SK-N-SH (cell line): ENCODE results near the gene PRRX1. TPM values are rescaled to one million over a fixed set of nuclear protein-coding genes. Genes with fewer than 3 reads are reported as not detected.

ENCODE experiments used
- CTCF ChIA-PET: fragments of 300-600, 350-600 bp; formaldehyde crosslinking; extraction: SDS; loops from one replicate; lab custom pipeline; 2021; lab: Yijun Ruan, JAX
- POLR2A ChIA-PET: fragments of 350-600 bp; sonication (Branson Sonifier 250); formaldehyde crosslinking; extraction: SDS; loops from one replicate; lab custom pipeline; 2020; ENCODE audit warnings: antibody characterized with exemption, inconsistent platforms; lab: Yijun Ruan, JAX
- DNase-seq: peaks from one replicate; pipeline ENCODE4 v3.0.0; 2012
- H2AFZ ChIP-seq: fragments of 200-600 bp; sonication (generic); 2 replicates; pipeline ENCODE4 v1.8.1; 2016; ENCODE audit warnings: antibody characterized with exemption, mild to moderate bottlenecking, low read depth
- H3F3A ChIP-seq: fragments of 200-600 bp; sonication (generic); replicated peaks from 2 replicates; pipeline ENCODE3; 2016; ENCODE audit warnings: antibody characterized with exemption, mild to moderate bottlenecking; ENCODE audit not compliant: insufficient read depth
- H3K27ac ChIP-seq, 2 experiments: fragments of 200-500 bp in 1 of 2; fragments of 200-600 bp in 1 of 2; sonication (Bioruptor generic) in 1 of 2; sonication (generic), shearing (Covaris generic) in 1 of 2; 2 replicates each; pipeline versions ENCODE4 v1.5.1 to v1.6.1; 2014 to 2016; ENCODE audit warnings: low read depth in 2 of 2, inconsistent platforms in 1 of 2, low read length in 1 of 2, mild to moderate bottlenecking in 1 of 2, mixed read lengths in 1 of 2
- H3K27me3 ChIP-seq: fragments of 200-600 bp; sonication (generic), shearing (Covaris generic); 2 replicates; pipeline ENCODE4 v1.6.1; 2016; ENCODE audit warnings: mixed run types; ENCODE audit not compliant: insufficient read depth
- H3K36me3 ChIP-seq, 2 experiments: fragments of 200-500 bp in 1 of 2; fragments of 200-600 bp in 1 of 2; sonication (Bioruptor generic) in 1 of 2; sonication (generic) in 1 of 2; replicated peaks in 1 of 2; 2 replicates each; pipeline versions ENCODE3 to v1.5.1; 2014 to 2016; ENCODE audit warnings: low read length in 1 of 2, mild to moderate bottlenecking in 1 of 2; ENCODE audit not compliant: insufficient read depth in 2 of 2, control insufficient read depth in 1 of 2
- H3K4me1 ChIP-seq, 2 experiments: fragments of 200-500 bp in 1 of 2; fragments of 200-600 bp in 1 of 2; sonication (Bioruptor generic) in 1 of 2; sonication (generic), shearing (Covaris generic) in 1 of 2; 2 replicates each; pipeline versions ENCODE4 v1.5.1 to v1.6.1; 2014 to 2016; ENCODE audit warnings: low read depth in 1 of 2, low read length in 1 of 2, mixed run types in 1 of 2; ENCODE audit not compliant: insufficient read depth in 2 of 2, control insufficient read depth in 1 of 2
- H3K4me2 ChIP-seq: fragments of 200-600 bp; sonication (generic), shearing (Covaris generic); 2 replicates; pipeline ENCODE4 v1.6.1; 2017; ENCODE audit warnings: mixed run types
- H3K4me3 ChIP-seq, 2 experiments: fragments of 200-500 bp in 1 of 2; fragments of 200-600 bp in 1 of 2; sonication (Bioruptor generic) in 1 of 2; sonication (generic), shearing (Covaris generic) in 1 of 2; 2 replicates each; pipeline versions ENCODE4 v1.5.1 to v1.8.1; 2014 to 2016; ENCODE audit warnings: low read depth in 2 of 2, inconsistent platforms in 1 of 2, low read length in 1 of 2, mild to moderate bottlenecking in 1 of 2, mixed read lengths in 1 of 2, moderate library complexity in 1 of 2
- H3K79me2 ChIP-seq: fragments of 200-600 bp; sonication (generic); 2 replicates; pipeline ENCODE4 v1.8.1; 2017; ENCODE audit warnings: mild to moderate bottlenecking; ENCODE audit not compliant: insufficient read depth
- H3K9ac ChIP-seq: fragments of 200-600 bp; sonication (generic); 2 replicates; pipeline ENCODE4 v1.6.1; 2017; ENCODE audit warnings: mixed run types
- H3K9me2 ChIP-seq: fragments of 200-600 bp; sonication (generic); 2 replicates; pipeline ENCODE4 v1.6.1; 2017; ENCODE audit warnings: mixed run types
- H3K9me3 ChIP-seq: fragments of 200-600 bp; sonication (generic); 2 replicates; pipeline ENCODE4 v1.6.1; 2017; ENCODE audit warnings: mixed run types, mild to moderate bottlenecking, moderate library complexity
- H4K20me1 ChIP-seq: fragments of 200-600 bp; sonication (generic); 2 replicates; pipeline ENCODE4 v1.6.1; 2017; ENCODE audit warnings: mild to moderate bottlenecking, mixed run types; ENCODE audit not compliant: insufficient read depth
- CHD2 ChIP-seq: fragments of 150-350 bp; IDR thresholded peaks from 2 replicates; pipeline ENCODE4 v1.6.1; 2018; ENCODE audit warnings: low read length; ENCODE audit not compliant: partially characterized antibody
- CTCF ChIP-seq: fragments of 200-600 bp; sonication (generic); IDR thresholded peaks from 2 replicates; pipeline ENCODE4 v1.6.1; 2017; ENCODE audit warnings: antibody characterized with exemption, mild to moderate bottlenecking, moderate library complexity
- ELF1 ChIP-seq: IDR thresholded peaks from 2 replicates; pipeline ENCODE4 v1.4.0; 2012
- FOXJ3 ChIP-seq: sonication (generic); formaldehyde crosslinking; IDR thresholded peaks from 2 replicates; pipeline ENCODE4 v1.5.1; 2020; ENCODE audit warnings: mild to moderate bottlenecking, missing genetic modification reagents
- GABPA ChIP-seq: IDR thresholded peaks from 2 replicates; pipeline ENCODE4 v1.4.0; 2012; ENCODE audit warnings: low read depth, mild to moderate bottlenecking
- IRF3 ChIP-seq: fragments of 150-350 bp; IDR thresholded peaks from 2 replicates; pipeline ENCODE4 v1.6.1; 2016; ENCODE audit warnings: mild to moderate bottlenecking, low read depth, low read length
- NFIC ChIP-seq: IDR thresholded peaks from 2 replicates; pipeline ENCODE4 v1.4.0; 2012; ENCODE audit warnings: borderline replicate concordance
- RAD21 ChIP-seq: IDR thresholded peaks from 2 replicates; pipeline ENCODE4 v1.6.1; 2012; ENCODE audit warnings: mild to moderate bottlenecking, low read length
- RCOR1 ChIP-seq: fragments of 150-350 bp; IDR thresholded peaks from 2 replicates; pipeline ENCODE4 v1.6.1; 2017; ENCODE audit warnings: antibody characterized with exemption, low read length
- REST ChIP-seq: IDR thresholded peaks from 2 replicates; pipeline ENCODE4 v1.6.1; 2012; ENCODE audit warnings: mild to moderate bottlenecking, low read depth, low read length, moderate library complexity
- RFX5 ChIP-seq: IDR thresholded peaks from 2 replicates; pipeline ENCODE4 v1.6.1; 2012; ENCODE audit warnings: mild to moderate bottlenecking, improper control_type of control experiment, low read length
- SIN3A ChIP-seq: IDR thresholded peaks from 2 replicates; pipeline ENCODE4 v1.6.1; 2012; ENCODE audit warnings: low read depth, mild to moderate bottlenecking, low read length, moderate library complexity, borderline replicate concordance
- SMC3 ChIP-seq: IDR thresholded peaks from 2 replicates; pipeline ENCODE4 v1.6.1; 2012; ENCODE audit warnings: low read depth, low read length, improper control_type of control experiment
- TAF1 ChIP-seq: IDR thresholded peaks from 2 replicates; pipeline ENCODE4 v1.6.1; 2012; ENCODE audit warnings: low read depth, mild to moderate bottlenecking, low read length, moderate library complexity, borderline replicate concordance
- TCF12 ChIP-seq: IDR thresholded peaks from 2 replicates; pipeline ENCODE4 v1.4.0; 2012
- YY1 ChIP-seq: IDR thresholded peaks from 2 replicates; pipeline ENCODE4 v1.4.0; 2012; ENCODE audit warnings: low read depth, mild to moderate bottlenecking
- WGBS: methylation state at CpG from one replicate; pipeline ENCODE4 v1.1.6; 2017; ENCODE audit warnings: low lambda C conversion rate; 5-methylcytosine and 5-hydroxymethylcytosine counted together
- polyA plus RNA-seq, 3 experiments: library from polyadenylated mRNA; depleted of rRNA; stranded (reverse); fragments of >200 nt; gene quantifications; 2 replicates each; pipeline ENCODE4 v1.2.3, GENCODE V29; 2012
- TF ChIP-seq, protein P1 (sequence below): fragments of 150-350 bp; IDR thresholded peaks from 2 replicates; pipeline ENCODE4 v1.6.1; 2017; ENCODE audit warnings: antibody characterized with exemption, low read length, low read depth, borderline replicate concordance
- TF ChIP-seq, protein P2 (sequence below): IDR thresholded peaks from 2 replicates; pipeline ENCODE4 v1.4.0; 2012; ENCODE audit warnings: low read depth
- TF ChIP-seq, protein P3 (sequence below): IDR thresholded peaks from 2 replicates; pipeline ENCODE4 v1.4.0; 2012; ENCODE audit warnings: low read depth, borderline replicate concordance

PRRX1 gene
- polyA plus RNA-seq, 1 of the 3 experiments (the other 2 are of a cell fraction): 356 TPM

DNA sequence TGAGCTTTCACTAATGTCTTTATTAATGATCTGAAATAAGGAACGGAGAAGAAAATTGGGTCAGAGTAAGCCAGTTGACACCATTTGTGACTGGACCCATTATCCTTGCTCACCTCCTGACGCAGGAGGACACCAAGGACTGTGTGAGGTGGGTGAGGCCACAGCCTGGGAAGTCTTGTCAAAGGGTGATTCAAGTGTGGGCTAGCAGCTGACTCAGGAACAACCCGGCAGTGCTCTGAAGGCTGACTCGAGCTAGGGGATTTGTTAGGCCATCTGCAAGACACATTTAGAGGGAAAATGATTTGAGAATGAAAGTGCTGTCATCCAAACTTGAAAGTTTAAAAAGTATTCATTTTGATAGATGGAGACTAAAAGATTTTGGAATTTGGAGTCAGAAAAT, 21.2 kb downstream of the PRRX1 start (continued):
- TF ChIP-seq, protein P1, sequence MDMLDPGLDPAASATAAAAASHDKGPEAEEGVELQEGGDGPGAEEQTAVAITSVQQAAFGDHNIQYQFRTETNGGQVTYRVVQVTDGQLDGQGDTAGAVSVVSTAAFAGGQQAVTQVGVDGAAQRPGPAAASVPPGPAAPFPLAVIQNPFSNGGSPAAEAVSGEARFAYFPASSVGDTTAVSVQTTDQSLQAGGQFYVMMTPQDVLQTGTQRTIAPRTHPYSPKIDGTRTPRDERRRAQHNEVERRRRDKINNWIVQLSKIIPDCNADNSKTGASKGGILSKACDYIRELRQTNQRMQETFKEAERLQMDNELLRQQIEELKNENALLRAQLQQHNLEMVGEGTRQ: no peak
- TF ChIP-seq, protein P2, sequence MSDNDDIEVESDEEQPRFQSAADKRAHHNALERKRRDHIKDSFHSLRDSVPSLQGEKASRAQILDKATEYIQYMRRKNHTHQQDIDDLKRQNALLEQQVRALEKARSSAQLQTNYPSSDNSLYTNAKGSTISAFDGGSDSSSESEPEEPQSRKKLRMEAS: 0 out of 2 replicates have a peak, but pooled peaks have one; percentile 32
- TF ChIP-seq TCF12 (peak; percentile 69), RCOR1 (no peak), RFX5 (no peak), GABPA (no peak), SIN3A (peak; percentile 36; the same call in 1 of the 2 replicates), SMC3 (no peak)

GRCh38 chr1:170686291-170686690, 22.4 kb downstream of the PRRX1 start:
- Histone ChIP-seq H3K9me3 (no peaks in the 10 kb centered on the region), H3K4me3 (peak overlapping the region in 1 of 2 experiments; percentile 22; a peak in 2 of 4 replicates), H3K27me3 (no peaks in the 10 kb centered on the region), H3K9ac (peak overlapping the region; percentile 47; the same call in 1 of the 2 replicates), H2AFZ (no peak overlapping the region), H3K79me2 (peaks cover 100% of the 10 kb centered on the region), H3F3A (peaks cover 73% of the 10 kb centered on the region), H3K36me3 (peaks cover 15 to 69% of the 10 kb centered on the region in 2 experiments), H4K20me1 (peaks cover 58% of the 10 kb centered on the region; the same call in 1 of the 2 replicates), H3K27ac (peak overlapping the region; percentile 69 to 99), H3K4me2 (peak overlapping the region; percentile 61), H3K4me1 (peaks cover 23 to 60% of the 10 kb centered on the region in 2 experiments), H3K9me2 (no peaks in the 10 kb centered on the region)
- no peak for DNase-seq
- 55% methylated on average over 8 of the region's 8 CpGs for WGBS
- ChIA-PET CTCF (interaction anchor here (1.2 kb wide), 1 partner anchor 244 kb away, joined by 4 read pairs; no protein-coding TSS in a partner anchor), POLR2A (no interaction called here)
- no peak for TF ChIP-seq FOXJ3 (CRISPR knock-in tag)
- no peak for TF ChIP-seq YY1
- TF ChIP-seq, protein P2: no peak
- TF ChIP-seq IRF3: no peak
- TF ChIP-seq SIN3A: no peak
- TF ChIP-seq CTCF: no peak
- no peak for TF ChIP-seq ELF1
- no peak for TF ChIP-seq RCOR1
- TF ChIP-seq RFX5: no peak
- TF ChIP-seq, protein P1: no peak
- TF ChIP-seq, protein P3, sequence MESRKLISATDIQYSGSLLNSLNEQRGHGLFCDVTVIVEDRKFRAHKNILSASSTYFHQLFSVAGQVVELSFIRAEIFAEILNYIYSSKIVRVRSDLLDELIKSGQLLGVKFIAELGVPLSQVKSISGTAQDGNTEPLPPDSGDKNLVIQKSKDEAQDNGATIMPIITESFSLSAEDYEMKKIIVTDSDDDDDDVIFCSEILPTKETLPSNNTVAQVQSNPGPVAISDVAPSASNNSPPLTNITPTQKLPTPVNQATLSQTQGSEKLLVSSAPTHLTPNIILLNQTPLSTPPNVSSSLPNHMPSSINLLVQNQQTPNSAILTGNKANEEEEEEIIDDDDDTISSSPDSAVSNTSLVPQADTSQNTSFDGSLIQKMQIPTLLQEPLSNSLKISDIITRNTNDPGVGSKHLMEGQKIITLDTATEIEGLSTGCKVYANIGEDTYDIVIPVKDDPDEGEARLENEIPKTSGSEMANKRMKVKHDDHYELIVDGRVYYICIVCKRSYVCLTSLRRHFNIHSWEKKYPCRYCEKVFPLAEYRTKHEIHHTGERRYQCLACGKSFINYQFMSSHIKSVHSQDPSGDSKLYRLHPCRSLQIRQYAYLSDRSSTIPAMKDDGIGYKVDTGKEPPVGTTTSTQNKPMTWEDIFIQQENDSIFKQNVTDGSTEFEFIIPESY: no peak
- TF ChIP-seq NFIC: no peak
- TF ChIP-seq TAF1: no peak
- no peak for TF ChIP-seq TCF12
- no peak for TF ChIP-seq CHD2
- no peak for TF ChIP-seq SMC3
- TF ChIP-seq REST: no peak
- TF ChIP-seq RAD21: no peak
